CD4-positive, alpha-beta T cell treated with Interleukin-6 for 4 hours (primary cell): ENCODE results near the gene AKAIN1.

Source experiments
- DNase-seq: peaks from one replicate; pipeline ENCODE4 v3.0.0-alpha.2; 2020; ENCODE audit warnings: mixed read lengths

AKAIN1 gene

GRCh38 chr18:5158587-5158986, 38.5 kb downstream of the AKAIN1 start:
- no peak for DNase-seq

GRCh38 chr18:5158172-5158571, 38.9 kb downstream of the AKAIN1 start:
- DNase-seq: peak; percentile 30

GRCh38 chr18:5155907-5156287, 41.2 kb downstream of the AKAIN1 start:
- no peak for DNase-seq

GRCh38 chr18:5155218-5155906, 41.7 kb downstream of the AKAIN1 start:
- DNase-seq: no peak

- DNase-seq: no peak
These were observed 44.6 kb downstream of the AKAIN1 start for GRCh38 chr18:5152343-5153020.

GRCh38 chr18:5150894-5151293, 46.2 kb downstream of the AKAIN1 start:
- no peak for DNase-seq

GRCh38 chr18:5146093-5146492, 51.0 kb downstream of the AKAIN1 start:
- DNase-seq: no peak

- no peak for DNase-seq
These were observed 51.8 kb downstream of the AKAIN1 start for GRCh38 chr18:5145168-5145825.

GRCh38 chr18:5144629-5145028, 52.4 kb downstream of the AKAIN1 start:
- no peak for DNase-seq

GRCh38 chr18:5142859-5143258, 54.2 kb downstream of the AKAIN1 start:
- no peak for DNase-seq

- no peak for DNase-seq
These were observed 54.9 kb downstream of the AKAIN1 start for GRCh38 chr18:5142131-5142530.

GRCh38 chr18:5137261-5137660, 59.8 kb downstream of the AKAIN1 start:
- DNase-seq: no peak

GRCh38 chr18:5132987-5133386, 64.1 kb downstream of the AKAIN1 start:
- no peak for DNase-seq

- peak; percentile 21 for DNase-seq
These were observed 74.8 kb downstream of the AKAIN1 start for GRCh38 chr18:5122272-5122671.

GRCh38 chr18:5110266-5110665, 86.8 kb downstream of the AKAIN1 start:
- no peak for DNase-seq

GRCh38 chr18:5107988-5108387, 89.1 kb downstream of the AKAIN1 start:
- DNase-seq: no peak

GRCh38 chr18:5106730-5107129, 90.3 kb downstream of the AKAIN1 start:
- peak; percentile 2 for DNase-seq

GRCh38 chr18:5104246-5104645, 92.8 kb downstream of the AKAIN1 start:
- DNase-seq: no peak

- DNase-seq: no peak
These were observed 93.4 kb downstream of the AKAIN1 start for GRCh38 chr18:5103693-5104092.

- peak; percentile 34 for DNase-seq
These were observed 93.8 kb downstream of the AKAIN1 start for GRCh38 chr18:5103286-5103685.

GRCh38 chr18:5097116-5097703, 99.8 kb downstream of the AKAIN1 start:
- DNase-seq: no peak

GRCh38 chr18:5095239-5095638, 101.8 kb downstream of the AKAIN1 start:
- no peak for DNase-seq

- DNase-seq: no peak
These were observed 103.2 kb downstream of the AKAIN1 start for GRCh38 chr18:5093902-5094301.
